Activated naive CD8-positive, alpha-beta T cell (primary cell): Measurements from ENCODE around the gene NR1D2.

Experiments used
- H3K27ac Mint-ChIP-seq: one replicate; pipeline ENCODE4 v1.8.0; 2021; ENCODE audit warnings: mixed read lengths
- H3K27me3 Mint-ChIP-seq: one replicate; pipeline ENCODE4 v1.8.0; 2021; ENCODE audit warnings: mixed read lengths
- H3K36me3 Mint-ChIP-seq: one replicate; pipeline ENCODE4 v1.8.0; 2021; ENCODE audit warnings: mixed read lengths
- H3K4me1 Mint-ChIP-seq: one replicate; pipeline ENCODE4 v1.8.0; 2021; ENCODE audit warnings: low read depth, mixed read lengths
- H3K4me3 Mint-ChIP-seq: one replicate; pipeline ENCODE4 v1.8.0; 2021; ENCODE audit warnings: mild to moderate bottlenecking, mixed read lengths
- H3K9me3 Mint-ChIP-seq: one replicate; pipeline ENCODE4 v1.8.0; 2021; ENCODE audit warnings: low read depth, mixed read lengths

Gene NR1D2

GRCh38 chr3:23945663-23945912 is 502 bp downstream of the NR1D2 start:
- H3K36me3 Mint-ChIP-seq, result peaks cover 6% of the 10 kb centered on the region
- no peaks in the 10 kb centered on the region for H3K27me3 Mint-ChIP-seq
- peak overlapping the region; percentile 44 for H3K4me3 Mint-ChIP-seq
- H3K4me1 Mint-ChIP-seq, result peaks cover 37% of the 10 kb centered on the region
- H3K9me3 Mint-ChIP-seq, result no peaks in the 10 kb centered on the region
- H3K27ac Mint-ChIP-seq, result no peak overlapping the region

GRCh38 chr3:23945913-23946687 is 1.0 kb downstream of the NR1D2 start:
- Mint-ChIP-seq H3K27me3 (no peaks in the 10 kb centered on the region), H3K9me3 (no peaks in the 10 kb centered on the region), H3K4me3 (peak overlapping the region; percentile 90), H3K4me1 (peaks cover 40% of the 10 kb centered on the region), H3K27ac (peak overlapping the region; percentile 96), H3K36me3 (peaks cover 6% of the 10 kb centered on the region)

DNA sequence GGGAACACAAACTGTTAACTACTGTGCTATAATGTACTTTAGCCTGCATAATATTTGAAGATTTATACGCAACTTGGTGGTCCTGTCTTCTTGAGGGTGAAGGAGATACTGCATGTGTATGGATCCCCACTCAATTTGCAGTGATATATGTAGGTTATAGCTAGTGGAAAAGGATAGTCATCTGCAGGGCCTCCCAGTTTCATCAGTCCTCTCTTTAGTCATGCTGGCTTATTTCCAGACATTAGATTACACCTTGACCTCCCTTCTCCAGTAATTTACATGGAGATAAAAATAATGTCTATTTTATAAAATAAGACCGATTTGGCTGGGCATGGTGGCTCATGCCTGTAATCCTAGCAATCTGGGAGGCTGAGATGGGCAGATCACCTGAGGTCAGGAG is 3.7 kb downstream of the NR1D2 start:
- peaks cover 6% of the 10 kb centered on the region for H3K36me3 Mint-ChIP-seq

DNA sequence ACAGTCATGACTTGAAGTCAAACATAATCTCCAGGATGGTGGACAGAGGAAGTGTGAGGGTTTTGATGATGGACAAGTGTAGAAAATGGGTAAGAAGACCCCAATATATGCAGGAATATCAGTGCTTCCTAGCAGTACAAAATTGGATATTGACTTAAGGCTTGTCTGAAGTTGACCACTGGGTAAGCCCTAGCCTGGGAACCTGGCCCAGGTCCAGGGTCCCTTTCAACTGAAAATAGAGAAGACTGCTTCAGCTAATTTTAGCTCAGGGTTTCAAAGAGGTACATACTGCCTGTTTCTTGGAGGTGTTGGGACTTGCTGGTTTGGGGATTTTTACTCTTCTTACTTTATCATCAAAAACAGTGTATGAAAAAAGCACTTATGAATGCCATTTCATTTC is 4.7 kb downstream of the NR1D2 start:
- peaks cover 62% of the 10 kb centered on the region for H3K4me1 Mint-ChIP-seq
- peak overlapping the region; percentile 51 for H3K27ac Mint-ChIP-seq
- peak overlapping the region; percentile 24 for H3K4me3 Mint-ChIP-seq
- no peaks in the 10 kb centered on the region for H3K27me3 Mint-ChIP-seq
- no peaks in the 10 kb centered on the region for H3K9me3 Mint-ChIP-seq
- H3K36me3 Mint-ChIP-seq, result peaks cover 9% of the 10 kb centered on the region

More for the DNA sequence above, 3.7 kb downstream of the NR1D2 start:
- H3K4me3 Mint-ChIP-seq, result peak overlapping the region; percentile 23
- no peaks in the 10 kb centered on the region for H3K9me3 Mint-ChIP-seq
- no peak overlapping the region for H3K27ac Mint-ChIP-seq
- peaks cover 60% of the 10 kb centered on the region for H3K4me1 Mint-ChIP-seq
- H3K27me3 Mint-ChIP-seq, result no peaks in the 10 kb centered on the region

GRCh38 chr3:23950293-23950692 is 5.2 kb downstream of the NR1D2 start:
- H3K4me3 Mint-ChIP-seq, result peak overlapping the region; percentile 24
- peak overlapping the region; percentile 30 for H3K27ac Mint-ChIP-seq
- no peaks in the 10 kb centered on the region for H3K9me3 Mint-ChIP-seq
- no peaks in the 10 kb centered on the region for H3K27me3 Mint-ChIP-seq
- H3K4me1 Mint-ChIP-seq, result peaks cover 67% of the 10 kb centered on the region
- H3K36me3 Mint-ChIP-seq, result peaks cover 9% of the 10 kb centered on the region

DNA sequence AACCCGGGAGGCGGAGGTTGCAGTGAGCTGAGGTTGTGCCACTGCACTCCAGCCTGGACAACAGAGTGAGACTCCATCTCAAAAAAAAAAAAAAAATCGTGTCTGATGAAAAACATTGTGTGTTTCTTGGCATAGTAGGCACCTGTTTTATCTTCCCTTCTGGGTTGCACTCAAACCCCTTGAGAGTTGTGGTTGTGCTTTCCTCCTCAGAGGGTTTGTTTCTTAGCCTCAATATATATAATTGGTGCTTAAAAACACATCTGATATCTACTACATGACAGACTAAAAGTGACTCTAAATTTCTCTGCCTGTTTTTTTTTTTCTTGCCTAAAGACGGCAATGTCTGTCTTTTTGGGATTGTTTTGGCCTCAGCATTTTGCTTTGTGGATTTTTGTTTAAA is 7.6 kb downstream of the NR1D2 start:
- no peaks in the 10 kb centered on the region for H3K27me3 Mint-ChIP-seq
- peaks cover 70% of the 10 kb centered on the region for H3K4me1 Mint-ChIP-seq
- H3K27ac Mint-ChIP-seq, result peak overlapping the region; percentile 50
- peak overlapping the region; percentile 10 for H3K4me3 Mint-ChIP-seq
- no peaks in the 10 kb centered on the region for H3K9me3 Mint-ChIP-seq
- H3K36me3 Mint-ChIP-seq, result peaks cover 14% of the 10 kb centered on the region

GRCh38 chr3:23953523-23953922 is 8.4 kb downstream of the NR1D2 start:
- Mint-ChIP-seq H3K36me3 (peaks cover 10% of the 10 kb centered on the region), H3K9me3 (no peaks in the 10 kb centered on the region), H3K27me3 (no peaks in the 10 kb centered on the region), H3K4me1 (peaks cover 67% of the 10 kb centered on the region), H3K27ac (no peak overlapping the region), H3K4me3 (no peak overlapping the region)

- peaks cover 65% of the 10 kb centered on the region for H3K4me1 Mint-ChIP-seq
- H3K27me3 Mint-ChIP-seq, result no peaks in the 10 kb centered on the region
- peaks cover 10% of the 10 kb centered on the region for H3K36me3 Mint-ChIP-seq
- no peaks in the 10 kb centered on the region for H3K9me3 Mint-ChIP-seq
- no peak overlapping the region for H3K27ac Mint-ChIP-seq
- H3K4me3 Mint-ChIP-seq, result no peak overlapping the region
Measured at GRCh38 chr3:23954144-23954543, 9.1 kb downstream of the NR1D2 start.

DNA sequence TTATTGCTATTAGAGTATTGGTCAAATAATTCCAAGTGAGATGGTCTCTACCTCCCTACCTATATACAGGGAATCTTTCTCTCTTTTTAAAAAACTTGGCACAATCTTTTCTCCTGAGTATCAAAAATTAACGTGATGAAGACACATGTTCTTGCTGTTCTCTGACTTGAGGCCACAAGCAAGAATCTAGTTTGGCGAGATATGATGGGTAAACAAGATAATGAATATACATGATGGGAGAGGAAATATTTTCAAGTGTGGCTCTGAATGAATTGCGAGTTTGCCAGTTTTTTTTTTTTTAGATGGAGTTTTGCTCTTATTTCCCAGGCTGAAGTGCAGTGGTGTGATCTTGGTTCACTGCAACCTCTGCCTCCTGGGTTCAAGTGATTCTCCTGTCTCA is 11.6 kb downstream of the NR1D2 start:
- Mint-ChIP-seq H3K27ac (no peak overlapping the region), H3K36me3 (peaks cover 10% of the 10 kb centered on the region), H3K27me3 (no peaks in the 10 kb centered on the region), H3K4me3 (no peak overlapping the region), H3K9me3 (no peaks in the 10 kb centered on the region), H3K4me1 (peaks cover 51% of the 10 kb centered on the region)

DNA sequence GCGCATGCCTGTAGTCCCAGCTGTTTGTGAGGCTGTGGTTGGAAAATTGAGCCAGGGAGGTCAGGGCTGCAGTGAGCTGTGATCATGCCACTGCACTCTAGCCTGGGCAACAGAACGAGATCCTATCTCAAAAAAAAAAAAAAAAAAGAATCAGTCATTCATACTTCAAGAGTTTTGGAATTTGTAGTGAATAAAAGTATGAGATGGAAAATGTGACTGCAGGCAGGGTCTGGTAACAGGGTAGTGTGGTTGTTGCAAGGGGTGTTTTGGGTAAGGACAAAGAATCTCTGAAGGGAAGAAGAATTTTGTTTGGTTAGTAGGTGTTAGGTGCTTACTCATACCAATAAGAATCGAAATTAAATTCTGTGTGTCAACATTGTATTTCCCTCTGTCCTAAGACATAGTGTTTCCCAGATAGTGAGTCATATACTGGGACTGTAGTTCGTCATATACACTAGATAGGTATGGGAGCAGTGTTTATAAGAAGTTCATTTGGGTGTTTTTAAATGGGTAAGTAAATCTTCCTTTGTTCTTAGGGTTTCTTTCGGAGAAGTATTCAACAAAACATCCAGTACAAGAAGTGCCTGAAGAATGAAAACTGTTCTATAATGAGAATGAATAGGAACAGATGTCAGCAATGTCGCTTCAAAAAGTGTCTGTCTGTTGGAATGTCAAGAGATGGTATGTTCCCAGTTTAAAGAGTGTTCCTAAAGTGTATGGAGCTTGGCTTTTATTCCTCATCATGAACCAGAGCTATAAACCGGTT is 14.2 kb downstream of the NR1D2 start:
- Mint-ChIP-seq H3K9me3 (no peaks in the 10 kb centered on the region), H3K36me3 (peaks cover 23% of the 10 kb centered on the region), H3K4me1 (peaks cover 37% of the 10 kb centered on the region), H3K27me3 (no peaks in the 10 kb centered on the region), H3K27ac (peak overlapping the region; percentile 56), H3K4me3 (no peak overlapping the region)

- H3K27me3 Mint-ChIP-seq, result no peaks in the 10 kb centered on the region
- H3K36me3 Mint-ChIP-seq, result peaks cover 26% of the 10 kb centered on the region
- H3K4me1 Mint-ChIP-seq, result peaks cover 32% of the 10 kb centered on the region
- no peak overlapping the region for H3K4me3 Mint-ChIP-seq
- no peaks in the 10 kb centered on the region for H3K9me3 Mint-ChIP-seq
- H3K27ac Mint-ChIP-seq, result no peak overlapping the region
Measured at GRCh38 chr3:23960649-23961048, 15.6 kb downstream of the NR1D2 start.

GRCh38 chr3:23961066-23961465 is 16.0 kb downstream of the NR1D2 start:
- Mint-ChIP-seq H3K4me3 (no peak overlapping the region), H3K27me3 (no peaks in the 10 kb centered on the region), H3K27ac (no peak overlapping the region), H3K9me3 (no peaks in the 10 kb centered on the region), H3K36me3 (peaks cover 26% of the 10 kb centered on the region), H3K4me1 (peaks cover 29% of the 10 kb centered on the region)

DNA sequence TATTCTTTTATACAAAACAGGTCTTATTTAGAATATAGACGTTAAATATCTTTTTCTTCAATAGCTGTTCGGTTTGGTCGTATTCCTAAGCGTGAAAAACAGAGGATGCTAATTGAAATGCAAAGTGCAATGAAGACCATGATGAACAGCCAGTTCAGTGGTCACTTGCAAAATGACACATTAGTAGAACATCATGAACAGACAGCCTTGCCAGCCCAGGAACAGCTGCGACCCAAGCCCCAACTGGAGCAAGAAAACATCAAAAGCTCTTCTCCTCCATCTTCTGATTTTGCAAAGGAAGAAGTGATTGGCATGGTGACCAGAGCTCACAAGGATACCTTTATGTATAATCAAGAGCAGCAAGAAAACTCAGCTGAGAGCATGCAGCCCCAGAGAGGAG is 16.8 kb downstream of the NR1D2 start:
- peak overlapping the region; percentile 24 for H3K27ac Mint-ChIP-seq
- H3K4me1 Mint-ChIP-seq, result peaks cover 23% of the 10 kb centered on the region
- H3K27me3 Mint-ChIP-seq, result no peaks in the 10 kb centered on the region
- no peaks in the 10 kb centered on the region for H3K9me3 Mint-ChIP-seq
- H3K36me3 Mint-ChIP-seq, result peaks cover 23% of the 10 kb centered on the region
- no peak overlapping the region for H3K4me3 Mint-ChIP-seq

DNA sequence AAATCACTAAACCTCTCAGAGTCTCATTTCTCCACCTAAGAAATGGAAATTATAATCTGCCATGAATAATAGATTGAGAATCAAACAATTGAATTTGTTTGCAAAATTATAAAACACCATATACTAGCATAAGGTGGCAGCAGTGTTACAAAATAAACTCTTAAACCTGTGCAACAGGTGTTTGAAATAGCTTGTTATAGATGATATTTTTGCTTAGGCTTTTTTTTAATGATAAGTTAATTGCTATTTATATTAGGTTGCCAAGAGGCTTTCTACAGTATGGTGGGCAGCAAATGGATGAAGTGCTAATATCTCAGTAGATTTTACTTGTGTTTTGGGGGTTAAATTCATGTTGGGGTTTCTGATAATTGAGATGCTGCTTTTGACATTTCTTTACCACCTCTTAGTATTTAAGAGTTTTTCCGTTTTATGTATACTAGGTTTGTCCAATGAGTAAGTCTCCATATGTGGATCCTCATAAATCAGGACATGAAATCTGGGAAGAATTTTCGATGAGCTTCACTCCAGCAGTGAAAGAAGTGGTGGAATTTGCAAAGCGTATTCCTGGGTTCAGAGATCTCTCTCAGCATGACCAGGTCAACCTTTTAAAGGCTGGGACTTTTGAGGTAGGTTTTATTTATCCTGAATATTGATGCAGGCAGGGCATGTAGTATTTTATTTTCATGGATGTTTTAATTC is 19.6 kb downstream of the NR1D2 start:
- H3K27me3 Mint-ChIP-seq, result no peaks in the 10 kb centered on the region
- H3K27ac Mint-ChIP-seq, result peak overlapping the region; percentile 34
- H3K36me3 Mint-ChIP-seq, result peaks cover 33% of the 10 kb centered on the region
- H3K4me1 Mint-ChIP-seq, result peaks cover 13% of the 10 kb centered on the region
- H3K4me3 Mint-ChIP-seq, result no peak overlapping the region
- no peaks in the 10 kb centered on the region for H3K9me3 Mint-ChIP-seq

- Mint-ChIP-seq H3K36me3 (peaks cover 33% of the 10 kb centered on the region), H3K27ac (no peak overlapping the region), H3K4me1 (peaks cover 11% of the 10 kb centered on the region), H3K9me3 (no peaks in the 10 kb centered on the region), H3K4me3 (no peak overlapping the region), H3K27me3 (no peaks in the 10 kb centered on the region)
Measured at GRCh38 chr3:23966328-23966727, 21.2 kb downstream of the NR1D2 start.
